Stomach (tissue), 4 donors: ENCODE data around the gene BMPR1B.

Source experiments
- POLR2A ChIP-seq, 4 donors: fragments of 450-650 bp; IDR thresholded peaks; one replicate each; pipeline ENCODE4 v1.6.1; 2016; ENCODE audit warnings: antibody characterized with exemption in 4 of 4, control low read depth in 2 of 4, mild to moderate bottlenecking in 1 of 4, moderate library complexity in 1 of 4
- POLR2AphosphoS5 ChIP-seq, 3 donors: sonication (generic); formaldehyde crosslinking; IDR thresholded peaks; one replicate each; pipeline ENCODE4 v1.6.1; 2016; ENCODE audit warnings: antibody characterized with exemption in 3 of 3
- TF ChIP-seq, protein P1 (sequence below), 7 experiments: fragments of 450-650 bp in 4 of 7; fragments of 200-600 bp in 3 of 7; sonication (generic) in 3 of 7; IDR thresholded peaks; one replicate each; pipeline ENCODE4 v1.5.1; 2016 to 2019; ENCODE audit warnings: antibody characterized with exemption in 7 of 7, control low read depth in 2 of 7, mild to moderate bottlenecking in 1 of 7

DNA sequence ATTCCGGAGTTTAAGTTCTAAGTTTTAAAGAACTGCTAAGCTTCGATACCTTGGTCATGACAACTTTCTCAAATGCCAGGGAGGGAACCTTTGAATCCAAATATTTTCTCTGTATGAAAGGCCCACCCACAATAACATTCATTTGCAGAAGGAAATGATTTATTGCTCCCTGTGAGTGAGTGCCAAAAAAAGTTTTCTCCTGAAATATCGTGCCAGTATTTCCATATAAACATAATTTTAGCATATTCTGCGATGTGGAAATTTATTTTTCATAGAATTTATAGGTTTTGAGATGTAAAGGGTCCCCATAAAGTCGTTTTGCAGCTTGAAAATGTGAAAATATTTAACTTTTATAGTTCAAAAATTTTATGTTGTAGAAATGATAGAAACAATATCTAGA, 53.9 kb downstream of the BMPR1B start:
- TF ChIP-seq POLR2AphosphoS5 (IDR thresholded peaks at IDR 0.05) (no peak), POLR2A (IDR thresholded peaks at IDR 0.05) (no peak)
- TF ChIP-seq, protein P1, sequence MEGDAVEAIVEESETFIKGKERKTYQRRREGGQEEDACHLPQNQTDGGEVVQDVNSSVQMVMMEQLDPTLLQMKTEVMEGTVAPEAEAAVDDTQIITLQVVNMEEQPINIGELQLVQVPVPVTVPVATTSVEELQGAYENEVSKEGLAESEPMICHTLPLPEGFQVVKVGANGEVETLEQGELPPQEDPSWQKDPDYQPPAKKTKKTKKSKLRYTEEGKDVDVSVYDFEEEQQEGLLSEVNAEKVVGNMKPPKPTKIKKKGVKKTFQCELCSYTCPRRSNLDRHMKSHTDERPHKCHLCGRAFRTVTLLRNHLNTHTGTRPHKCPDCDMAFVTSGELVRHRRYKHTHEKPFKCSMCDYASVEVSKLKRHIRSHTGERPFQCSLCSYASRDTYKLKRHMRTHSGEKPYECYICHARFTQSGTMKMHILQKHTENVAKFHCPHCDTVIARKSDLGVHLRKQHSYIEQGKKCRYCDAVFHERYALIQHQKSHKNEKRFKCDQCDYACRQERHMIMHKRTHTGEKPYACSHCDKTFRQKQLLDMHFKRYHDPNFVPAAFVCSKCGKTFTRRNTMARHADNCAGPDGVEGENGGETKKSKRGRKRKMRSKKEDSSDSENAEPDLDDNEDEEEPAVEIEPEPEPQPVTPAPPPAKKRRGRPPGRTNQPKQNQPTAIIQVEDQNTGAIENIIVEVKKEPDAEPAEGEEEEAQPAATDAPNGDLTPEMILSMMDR (IDR thresholded peaks at IDR 0.05), result no peak
